Measurements from ENCODE around the gene FHL2. TPM values are rescaled to one million over a fixed set of nuclear protein-coding genes. Genes with fewer than 3 reads are reported as not detected.

The FHL2 gene
- total RNA-seq, 1 experiment from 2014 or later: 109 TPM

- no peak overlapping the region for H3K27ac ChIP-seq
- no peak overlapping the region for H2AFZ ChIP-seq
- intact Hi-C loops (cut with micrococcal nuclease; ENCODE audit: unreplicated experiment): no loop called here
- H3K36me3 ChIP-seq (ENCODE audit: low read depth): no peaks in the 10 kb centered on the region
- TF ChIP-seq CTCF (conservative IDR thresholded peaks at IDR 0.05) (no peak), EZH2 (IDR thresholded peaks at IDR 0.05; ENCODE audit: low read depth) (no peak)
- peaks cover 20% of the 10 kb centered on the region for H3K4me1 ChIP-seq (replicated peaks; ENCODE audit: insufficient read depth)
- H3K9me2 ChIP-seq (ENCODE audit: insufficient read depth): no peaks in the 10 kb centered on the region
- ChIA-PET POLR2A (ENCODE audit: unreplicated experiment) (no interaction called here), CTCF (interaction anchor here (0.7 kb wide), 1 partner anchor 143 kb away, joined by 9 read pairs; no protein-coding TSS in a partner anchor)
- DNase-seq: no peak
- no peak overlapping the region for H3K4me3 ChIP-seq
- no peak overlapping the region for H3K4me2 ChIP-seq
- H3K79me2 ChIP-seq (ENCODE audit: low read depth): no peaks in the 10 kb centered on the region
- no peaks in the 10 kb centered on the region for H4K20me1 ChIP-seq (ENCODE audit: insufficient read depth)
- H3F3A ChIP-seq (ENCODE audit: insufficient read depth, low read depth): peaks cover 9% of the 10 kb centered on the region
- no peaks in the 10 kb centered on the region for H3K9me3 ChIP-seq (ENCODE audit: insufficient read depth, low read depth)
- no peaks in the 10 kb centered on the region for H3K27me3 ChIP-seq (ENCODE audit: insufficient read depth, low read depth)
- no TSS peak for BruUV-seq (replicated peaks)
These were observed 11.7 kb upstream of the FHL2 start for GRCh38 chr2:105410554-105410953.

GRCh38 chr2:105409717-105410116 lies 10.9 kb upstream of the FHL2 start:
- Histone ChIP-seq H3K9me3 (ENCODE audit: insufficient read depth, low read depth) (no peaks in the 10 kb centered on the region), H3K79me2 (ENCODE audit: low read depth) (no peaks in the 10 kb centered on the region), H2AFZ (no peak overlapping the region), H3K27ac (no peak overlapping the region), H3K36me3 (ENCODE audit: low read depth) (no peaks in the 10 kb centered on the region), H4K20me1 (ENCODE audit: insufficient read depth) (no peaks in the 10 kb centered on the region), H3K27me3 (ENCODE audit: insufficient read depth, low read depth) (no peaks in the 10 kb centered on the region), H3F3A (ENCODE audit: insufficient read depth, low read depth) (peaks cover 18% of the 10 kb centered on the region), H3K4me1 (replicated peaks; ENCODE audit: insufficient read depth) (peaks cover 28% of the 10 kb centered on the region), H3K4me3 (no peak overlapping the region), H3K4me2 (no peak overlapping the region), H3K9me2 (ENCODE audit: insufficient read depth) (no peaks in the 10 kb centered on the region)
- ChIA-PET CTCF (no interaction called here), POLR2A (ENCODE audit: unreplicated experiment) (no interaction called here)
- TF ChIP-seq CTCF (conservative IDR thresholded peaks at IDR 0.05): no peak
- TF ChIP-seq EZH2 (IDR thresholded peaks at IDR 0.05; ENCODE audit: low read depth): no peak
- intact Hi-C loops (cut with micrococcal nuclease; ENCODE audit: unreplicated experiment): no loop called here
- DNase-seq: no peak
- BruUV-seq (replicated peaks): no TSS peak

- Histone ChIP-seq H3K36me3 (ENCODE audit: low read depth) (no peaks in the 10 kb centered on the region), H2AFZ (no peak overlapping the region), H3K27ac (no peak overlapping the region), H3K4me1 (replicated peaks; ENCODE audit: insufficient read depth) (peaks cover 42% of the 10 kb centered on the region), H3K79me2 (ENCODE audit: low read depth) (no peaks in the 10 kb centered on the region), H3K4me3 (no peak overlapping the region), H3K9me2 (ENCODE audit: insufficient read depth) (no peaks in the 10 kb centered on the region), H4K20me1 (ENCODE audit: insufficient read depth) (no peaks in the 10 kb centered on the region), H3K4me2 (no peak overlapping the region), H3K27me3 (ENCODE audit: insufficient read depth, low read depth) (no peaks in the 10 kb centered on the region), H3K9me3 (ENCODE audit: insufficient read depth, low read depth) (no peaks in the 10 kb centered on the region), H3F3A (ENCODE audit: insufficient read depth, low read depth) (peaks cover 31% of the 10 kb centered on the region)
- CTCF ChIA-PET: no interaction called here
- BruUV-seq (replicated peaks): no TSS peak
- TF ChIP-seq CTCF (conservative IDR thresholded peaks at IDR 0.05) (no peak), EZH2 (IDR thresholded peaks at IDR 0.05; ENCODE audit: low read depth) (no peak)
- intact Hi-C loops (cut with micrococcal nuclease; ENCODE audit: unreplicated experiment): no loop called here
- no peak for DNase-seq
- POLR2A ChIA-PET (ENCODE audit: unreplicated experiment): no interaction called here
These were observed 9.3 kb upstream of the FHL2 start for GRCh38 chr2:105407946-105408743.
